CD4-positive, alpha-beta memory T cell (primary cell): Measurements from ENCODE around the gene RSU1. TPM values are rescaled to one million over a fixed set of nuclear protein-coding genes. Genes with fewer than 3 reads are reported as not detected.

Experiments
- CTCF ChIA-PET: fragments of 350-600 bp; sonication (Branson Sonifier 250); formaldehyde crosslinking; loops from one replicate; lab custom pipeline; 2021; ENCODE audit warnings: inconsistent platforms; ENCODE audit not compliant: partially characterized antibody; lab: Charles Lee
- POLR2A ChIA-PET: fragments of 350-600 bp; sonication (Branson Sonifier 250); formaldehyde crosslinking; loops from one replicate; lab custom pipeline; 2021; ENCODE audit not compliant: partially characterized antibody; lab: Charles Lee
- DNase-seq, 5 donors: peaks; one replicate each; pipeline versions ENCODE4 v3.0.0 to v3.0.0-alpha.2; 2020 to 2022; ENCODE audit warnings: mixed read lengths in 1 of 5
- H3K27ac ChIP-seq: one replicate; pipeline ENCODE4 v1.7.0; 2013; ENCODE audit warnings: low read depth, low read length
- H3K27me3 ChIP-seq: 2 replicates; pipeline ENCODE4 v1.7.0; 2013; ENCODE audit warnings: mild to moderate bottlenecking, low read length, moderate library complexity; ENCODE audit not compliant: insufficient read depth
- H3K36me3 ChIP-seq: 2 replicates; pipeline ENCODE4 v1.7.0; 2013; ENCODE audit warnings: mild to moderate bottlenecking, low read length, moderate library complexity; ENCODE audit not compliant: insufficient read depth
- H3K4me1 ChIP-seq: 2 replicates; pipeline ENCODE4 v1.7.0; 2013; ENCODE audit warnings: mild to moderate bottlenecking, low read length, moderate library complexity; ENCODE audit not compliant: insufficient read depth
- H3K4me3 ChIP-seq, 2 donors: one replicate each; pipeline ENCODE4 v1.7.0; 2013; ENCODE audit warnings: low read length in 2 of 2, mild to moderate bottlenecking in 1 of 2
- H3K9me3 ChIP-seq, 2 donors: one replicate each; pipeline ENCODE4 v1.7.0; 2013; ENCODE audit warnings: low read length in 2 of 2, control low read depth in 1 of 2; ENCODE audit not compliant: control insufficient read depth in 1 of 2
- H3K27ac Mint-ChIP-seq, 7 donors: one replicate each; pipeline ENCODE4 v1.8.0; 2020 to 2021; ENCODE audit warnings: mixed read lengths in 7 of 7, mild to moderate bottlenecking in 6 of 7, inconsistent platforms in 3 of 7, moderate library complexity in 3 of 7
- H3K27me3 Mint-ChIP-seq, 2 donors: one replicate each; pipeline ENCODE4 v1.8.0; 2020 to 2021; ENCODE audit warnings: mixed read lengths in 2 of 2
- H3K36me3 Mint-ChIP-seq, 2 donors: one replicate each; pipeline ENCODE4 v1.8.0; 2020 to 2021; ENCODE audit warnings: mixed read lengths in 2 of 2, inconsistent platforms in 1 of 2, mild to moderate bottlenecking in 1 of 2
- H3K4me1 Mint-ChIP-seq, 4 donors: one replicate each; pipeline ENCODE4 v1.8.0; 2020 to 2021; ENCODE audit warnings: mixed read lengths in 4 of 4, mild to moderate bottlenecking in 1 of 4
- H3K4me3 Mint-ChIP-seq, 8 donors: one replicate each; pipeline ENCODE4 v1.8.0; 2020 to 2021; ENCODE audit warnings: mixed read lengths in 8 of 8, mild to moderate bottlenecking in 7 of 8, moderate library complexity in 6 of 8, inconsistent platforms in 3 of 8
- H3K9me3 Mint-ChIP-seq, 8 donors: one replicate each; pipeline ENCODE4 v1.8.0; 2020 to 2021; ENCODE audit warnings: mixed read lengths in 8 of 8, mild to moderate bottlenecking in 5 of 8, inconsistent platforms in 3 of 8, moderate library complexity in 1 of 8
- intact Hi-C: fragments of 100-400 bp; cut with micrococcal nuclease; formaldehyde crosslinking; loops from one replicate; pipeline ENCODE4 v1.15.1; 2023
- polyA plus RNA-seq, 2 donors: library from polyadenylated mRNA; unstranded; fragments of 300-500 nt; fragmentation: Illumina TruSeq; gene quantifications; one replicate each; pipeline ENCODE4 v1.2.3, GENCODE V29; 2021
- total RNA-seq, 2 experiments: library from RNA; stranded (reverse); gene quantifications; one replicate each; pipeline ENCODE4 v1.2.3, GENCODE V29; 2021

The RSU1 gene
- total and polyA plus RNA-seq, 4 experiments from 2014 or later, result 53.6 to 186 (median 95.1) TPM

DNA sequence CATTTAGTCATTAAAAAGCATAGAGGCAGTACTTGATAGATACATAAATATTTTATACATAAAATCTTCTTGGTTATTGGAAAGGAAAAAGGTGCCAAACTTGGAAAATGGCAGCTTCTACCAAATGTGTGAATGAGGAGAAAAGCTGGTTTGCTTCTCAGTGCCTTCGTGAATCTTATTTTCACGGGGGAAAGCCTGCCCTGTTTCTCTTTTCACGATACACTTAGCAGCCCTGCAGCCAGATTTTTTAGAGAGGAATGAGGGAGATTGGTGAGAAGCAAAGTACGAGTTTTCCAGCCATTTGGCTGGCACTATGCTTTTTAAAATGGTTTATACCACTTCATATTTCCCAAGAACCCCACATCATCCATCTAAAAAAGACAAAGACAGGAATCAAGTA lies 272.6 kb downstream of the RSU1 start:
- Histone ChIP-seq H3K4me3 (no peak overlapping the region), H3K4me1 (no peaks in the 10 kb centered on the region), H3K36me3 (no peaks in the 10 kb centered on the region), H3K9me3 (no peaks in the 10 kb centered on the region), H3K27me3 (no peaks in the 10 kb centered on the region), H3K27ac (no peak overlapping the region)
- Mint-ChIP-seq H3K4me1 (peaks cover 0 to 3% (median 0%) of the 10 kb centered on the region in 4 donors), H3K4me3 (no peak overlapping the region), H3K27me3 (peaks cover 13 to 22% of the 10 kb centered on the region in 2 donors), H3K9me3 (peaks cover 0 to 2% (median 0%) of the 10 kb centered on the region in 8 donors), H3K27ac (no peak overlapping the region), H3K36me3 (no peaks in the 10 kb centered on the region)
- CTCF ChIA-PET, result interaction anchor here (0.5 to 1.6 kb wide), 6 partner anchors 8 to 642 kb away, joined by 3 to 7 read pairs (median 4); no protein-coding TSS in a partner anchor
- intact Hi-C loops, result no loop called here
- POLR2A ChIA-PET, result no interaction called here
- DNase-seq, result no peak

DNA sequence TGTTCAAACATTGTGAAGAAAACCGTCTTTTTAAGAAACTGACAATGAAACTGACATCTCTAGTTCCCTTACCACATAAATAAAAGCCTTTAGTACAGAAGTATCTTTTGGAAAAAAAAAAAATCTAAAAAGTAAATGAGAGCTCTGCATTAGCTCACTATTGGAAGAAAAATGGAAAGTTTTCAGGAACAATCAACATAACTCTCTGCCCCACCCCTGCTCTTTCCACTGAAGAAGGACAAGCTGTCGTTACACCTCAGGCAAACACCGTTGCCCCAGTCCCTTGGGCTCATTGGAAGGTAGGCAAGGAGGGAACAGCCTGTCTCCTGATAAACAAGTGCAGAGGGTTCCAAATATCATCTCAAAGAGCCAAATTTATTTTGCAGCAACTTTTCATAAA lies 273.1 kb downstream of the RSU1 start:
- Mint-ChIP-seq H3K4me1 (peaks cover 0 to 3% (median 0%) of the 10 kb centered on the region in 4 donors), H3K27ac (no peak overlapping the region), H3K36me3 (no peaks in the 10 kb centered on the region), H3K4me3 (no peak overlapping the region), H3K27me3 (peaks cover 15 to 24% of the 10 kb centered on the region in 2 donors), H3K9me3 (peaks cover 0 to 2% (median 0%) of the 10 kb centered on the region in 8 donors)
- Histone ChIP-seq H3K36me3 (no peaks in the 10 kb centered on the region), H3K4me1 (no peaks in the 10 kb centered on the region), H3K4me3 (no peak overlapping the region), H3K9me3 (no peaks in the 10 kb centered on the region), H3K27ac (no peak overlapping the region), H3K27me3 (no peaks in the 10 kb centered on the region)
- DNase-seq, result no peak
- ChIA-PET CTCF (interaction anchor here (1.4 kb wide), 1 partner anchor 8 kb away, joined by 3 read pairs; no protein-coding TSS in a partner anchor), POLR2A (no interaction called here)
- intact Hi-C loops, result no loop called here
